GM13976 (cell line): Measurements from ENCODE around the gene RNF11.

Experiments used
- DNase-seq: peaks from one replicate; pipeline ENCODE4 v3.0.0; 2012; ENCODE audit warnings: low spot score
- CTCF ChIP-seq: IDR thresholded peaks from 2 replicates; pipeline ENCODE4 v1.5.1; 2012; ENCODE audit warnings: borderline replicate concordance, mild to moderate bottlenecking; ENCODE audit not compliant: insufficient read depth; ENCODE audit errors: extremely low read depth, missing control alignments, control extremely low read depth
- in situ Hi-C: fragments of 300-500 bp; cut with MboI; formaldehyde crosslinking; loops from one replicate; pipeline ENCODE4 v1.12.0; 2022; ENCODE audit warnings: low sequenced_read_pairs, mixed read lengths, inconsistent platforms; ENCODE audit not compliant: unreplicated experiment

Gene RNF11

DNA sequence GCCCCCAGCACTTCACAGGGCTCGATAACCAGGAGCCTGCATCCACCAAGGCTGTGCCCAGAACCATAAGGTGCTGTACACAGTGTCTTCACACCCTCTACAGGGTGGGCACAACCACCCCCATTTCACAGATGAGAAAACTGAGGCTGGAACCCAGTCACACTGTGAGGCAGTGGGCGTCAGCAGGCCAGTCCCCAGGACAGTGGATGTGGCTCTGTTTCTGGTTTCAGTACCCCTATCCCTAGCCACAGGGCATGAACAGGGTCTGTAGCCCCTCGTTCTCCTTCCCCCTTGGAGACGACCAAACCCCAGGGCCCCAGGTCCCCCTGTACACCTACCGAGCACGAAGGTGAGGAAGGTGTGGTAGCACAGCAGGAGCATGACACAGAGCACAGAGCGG is 66.7 kb downstream of the RNF11 start:
- TF ChIP-seq CTCF, result no peak
- peak; percentile 38 for DNase-seq
- in situ Hi-C loops, result no loop called here

DNA sequence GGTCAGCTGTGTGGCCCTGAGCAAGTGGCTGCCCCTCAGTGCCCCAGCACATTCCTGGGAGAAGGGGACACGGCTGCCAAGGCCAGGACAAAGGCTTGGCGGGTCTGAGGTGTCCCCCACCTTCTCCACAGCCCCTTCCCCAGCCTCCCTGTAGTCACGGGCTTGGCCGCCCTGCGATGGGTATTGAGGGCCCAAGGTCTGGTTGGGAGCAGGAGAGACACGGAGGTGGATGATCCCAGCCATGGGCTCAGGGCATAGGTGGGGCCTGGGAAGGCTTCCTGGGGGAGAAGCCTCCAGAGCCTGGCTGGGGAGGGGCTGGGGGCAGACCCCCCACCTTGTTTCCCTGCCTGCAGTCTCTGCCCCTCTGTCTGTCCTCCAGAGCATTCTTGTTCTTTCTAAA is 67.2 kb downstream of the RNF11 start:
- peak; percentile 28 for DNase-seq
- no peak for TF ChIP-seq CTCF
- in situ Hi-C loops, result no loop called here

- in situ Hi-C loops, result no loop called here
- no peak for TF ChIP-seq CTCF
These were observed 67.7 kb downstream of the RNF11 start for GRCh38 chr1:51303751-51304251.

GRCh38 chr1:51304360-51304759 is 68.3 kb downstream of the RNF11 start:
- TF ChIP-seq CTCF, result no peak
- in situ Hi-C loops, result no loop called here
- no peak for DNase-seq

More at GRCh38 chr1:51303751-51304251, 67.7 kb downstream of the RNF11 start:
- DNase-seq, result peak; percentile 69

DNA sequence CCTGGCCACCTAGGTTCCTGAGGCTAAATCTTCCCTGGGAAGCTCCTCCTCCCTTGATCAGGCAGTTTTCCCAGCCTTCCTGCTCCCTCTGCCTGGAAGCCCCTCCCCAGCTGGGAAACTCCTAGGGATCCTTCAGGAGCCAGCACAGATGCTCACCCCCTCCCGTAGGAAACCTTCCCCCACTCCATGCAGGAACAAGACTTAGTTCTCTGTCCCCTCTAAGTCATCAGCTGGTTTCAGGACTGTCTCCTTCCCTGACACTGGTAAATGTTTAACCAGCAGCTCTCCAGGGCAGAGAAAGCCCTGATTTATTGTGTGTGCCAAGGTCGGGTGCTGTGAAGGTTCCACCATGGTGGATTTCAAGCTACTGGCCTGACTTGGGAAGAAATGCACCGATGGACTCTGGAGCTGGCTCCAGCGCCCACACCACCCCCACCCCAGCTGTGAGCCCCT is 69.3 kb downstream of the RNF11 start:
- in situ Hi-C loops, result no loop called here
- no peak for DNase-seq

GRCh38 chr1:51306950-51307349 is 70.9 kb downstream of the RNF11 start:
- in situ Hi-C loops, result no loop called here
- TF ChIP-seq CTCF, result no peak
- no peak for DNase-seq

More for the DNA sequence above, 69.3 kb downstream of the RNF11 start:
- no peak for TF ChIP-seq CTCF
